Activated CD4-positive, alpha-beta memory T cell treated with anti-CD3 and anti-CD28 coated beads for 36 hours (primary cell): ENCODE measurements around the gene DLL3. TPM values are rescaled to one million over a fixed set of nuclear protein-coding genes. Genes with fewer than 3 reads are reported as not detected.
A peak's percentile ranks its signal among the peaks of the same experiment; 100 is the strongest.

Source experiments
- CTCF ChIA-PET: fragments of 350-600 bp; sonication (Branson Sonifier 250); formaldehyde crosslinking; loops from one replicate; lab custom pipeline; 2021; ENCODE audit warnings: antibody characterized with exemption, inconsistent platforms; lab: Charles Lee
- POLR2A ChIA-PET: fragments of 350-600 bp; sonication (Branson Sonifier 250); formaldehyde crosslinking; loops from one replicate; lab custom pipeline; 2021; ENCODE audit warnings: antibody characterized with exemption; lab: Charles Lee
- DNase-seq: peaks from one replicate; pipeline ENCODE4 v3.0.0-alpha.2; 2020
- H3K27ac Mint-ChIP-seq: one replicate; pipeline ENCODE4 v1.8.0; 2021; ENCODE audit warnings: mixed read lengths
- H3K27me3 Mint-ChIP-seq: one replicate; pipeline ENCODE4 v1.8.0; 2021; ENCODE audit warnings: mixed read lengths
- H3K36me3 Mint-ChIP-seq: one replicate; pipeline ENCODE4 v1.8.0; 2021; ENCODE audit warnings: mixed read lengths
- H3K4me1 Mint-ChIP-seq: one replicate; pipeline ENCODE4 v1.8.0; 2021; ENCODE audit warnings: low read depth, mixed read lengths
- H3K4me3 Mint-ChIP-seq: one replicate; pipeline ENCODE4 v1.8.0; 2021; ENCODE audit warnings: mild to moderate bottlenecking, mixed read lengths
- H3K9me3 Mint-ChIP-seq: one replicate; pipeline ENCODE4 v1.8.0; 2021; ENCODE audit warnings: mixed read lengths
- intact Hi-C: fragments of 100-400 bp; cut with micrococcal nuclease; formaldehyde crosslinking; loops from one replicate; pipeline ENCODE4 v1.15.1; 2023
- total RNA-seq, 2 experiments: library from RNA; stranded (reverse); gene quantifications; one replicate each; pipeline ENCODE4 v1.2.3, GENCODE V29; 2021

Gene DLL3
- total RNA-seq, 2 experiments from 2014 or later: 0.67 to 0.80 TPM

DNA sequence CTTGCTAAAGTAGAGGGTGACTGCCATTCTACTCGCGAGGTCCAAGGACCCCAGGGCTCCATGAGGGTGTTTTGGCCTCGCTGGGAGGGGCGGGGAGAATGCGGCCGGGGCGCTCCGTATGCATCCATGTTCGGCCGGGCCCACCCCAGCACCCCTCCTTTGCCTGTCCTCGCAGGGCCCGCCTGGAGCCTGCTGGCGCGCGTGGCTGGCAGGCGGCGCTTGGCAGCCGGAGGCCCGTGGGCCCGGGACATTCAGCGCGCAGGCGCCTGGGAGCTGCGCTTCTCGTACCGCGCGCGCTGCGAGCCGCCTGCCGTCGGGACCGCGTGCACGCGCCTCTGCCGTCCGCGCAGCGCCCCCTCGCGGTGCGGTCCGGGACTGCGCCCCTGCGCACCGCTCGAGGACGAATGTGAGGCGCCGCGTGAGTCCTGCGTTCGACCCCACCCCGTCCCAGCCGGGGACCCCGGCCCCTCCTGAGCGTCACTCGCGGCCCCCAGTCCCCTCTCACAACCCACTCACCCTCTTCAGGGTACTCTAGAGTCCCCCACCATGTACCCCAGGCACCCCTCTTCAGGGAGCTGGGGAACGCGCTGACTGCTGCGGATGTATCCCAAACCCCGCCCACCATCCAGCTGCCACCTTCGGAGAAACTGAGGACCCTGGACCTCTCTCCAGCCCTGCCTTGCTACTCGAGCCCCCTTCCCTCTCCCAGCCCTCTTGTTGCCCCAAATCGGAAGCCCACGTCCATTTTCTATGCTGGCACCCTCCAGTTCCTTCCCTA, 4.1 kb downstream of the DLL3 start:
- Mint-ChIP-seq H3K4me1 (peaks cover 33% of the 10 kb centered on the region), H3K27me3 (peaks cover 56% of the 10 kb centered on the region), H3K36me3 (peaks cover 1% of the 10 kb centered on the region), H3K4me3 (no peak overlapping the region), H3K27ac (no peak overlapping the region), H3K9me3 (no peaks in the 10 kb centered on the region)
- DNase-seq: peak; percentile 84
- ChIA-PET POLR2A (interaction anchor here (0.6 to 1.5 kb wide), 3 partner anchors 28 to 67 kb away, joined by 3 to 10 read pairs (median 5); partner anchors contain the start of genes RPS16 and SUPT5H), CTCF (interaction anchor here (0.6 to 1.7 kb wide), 20 partner anchors 8 to 1104 kb away, joined by 3 to 35 read pairs (median 4); partner anchors contain the start of genes EID2, SAMD4B, SELENOV and TIMM50)
- intact Hi-C loops: loop anchor here (2.0 kb wide), 1 partner anchor 62 kb away; no protein-coding TSS in a partner anchor

- DNase-seq: no peak
- Mint-ChIP-seq H3K36me3 (peaks cover 1% of the 10 kb centered on the region), H3K9me3 (no peaks in the 10 kb centered on the region), H3K27me3 (peaks cover 38% of the 10 kb centered on the region), H3K27ac (no peak overlapping the region), H3K4me1 (peaks cover 22% of the 10 kb centered on the region), H3K4me3 (peak overlapping the region; percentile 6)
- intact Hi-C loops: no loop called here
- CTCF ChIA-PET: interaction anchor here (2.0 to 4.2 kb wide), 2 partner anchors 9 to 66 kb away, joined by 7 to 19 read pairs; no protein-coding TSS in a partner anchor
- POLR2A ChIA-PET: interaction anchor here (2.2 kb wide), 1 partner anchor 71 kb away, joined by 6 read pairs; the partner anchor contains the start of gene RPS16
Observed at GRCh38 chr19:39506598-39506943, 7.8 kb downstream of the DLL3 start.

DNA sequence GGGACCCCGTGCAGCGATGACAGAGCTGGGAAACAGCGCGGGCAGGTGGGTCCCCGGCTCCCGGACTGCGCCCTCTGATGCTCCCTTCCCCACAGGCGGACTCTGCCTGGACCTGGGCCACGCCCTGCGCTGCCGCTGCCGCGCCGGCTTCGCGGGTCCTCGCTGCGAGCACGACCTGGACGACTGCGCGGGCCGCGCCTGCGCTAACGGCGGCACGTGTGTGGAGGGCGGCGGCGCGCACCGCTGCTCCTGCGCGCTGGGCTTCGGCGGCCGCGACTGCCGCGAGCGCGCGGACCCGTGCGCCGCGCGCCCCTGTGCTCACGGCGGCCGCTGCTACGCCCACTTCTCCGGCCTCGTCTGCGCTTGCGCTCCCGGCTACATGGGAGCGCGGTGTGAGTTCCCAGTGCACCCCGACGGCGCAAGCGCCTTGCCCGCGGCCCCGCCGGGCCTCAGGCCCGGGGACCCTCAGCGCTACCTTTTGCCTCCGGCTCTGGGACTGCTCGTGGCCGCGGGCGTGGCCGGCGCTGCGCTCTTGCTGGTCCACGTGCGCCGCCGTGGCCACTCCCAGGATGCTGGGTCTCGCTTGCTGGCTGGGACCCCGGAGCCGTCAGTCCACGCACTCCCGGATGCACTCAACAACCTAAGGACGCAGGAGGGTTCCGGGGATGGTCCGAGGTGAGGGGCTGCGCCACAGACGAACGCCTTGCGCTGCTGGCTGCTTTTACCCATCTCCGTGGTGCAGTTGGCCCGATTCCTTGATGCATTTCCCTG, 8.4 kb downstream of the DLL3 start:
- ChIA-PET POLR2A (interaction anchor here (0.6 to 2.2 kb wide), 2 partner anchors 12 to 72 kb away, joined by 3 to 6 read pairs; partner anchors contain the start of gene RPS16), CTCF (interaction anchor here (2.0 to 4.2 kb wide), 3 partner anchors 9 to 67 kb away, joined by 7 to 19 read pairs (median 9); partner anchors contain the start of gene EID2B)
- no peak overlapping the region for H3K27ac Mint-ChIP-seq
- peak overlapping the region; percentile 73 for H3K4me3 Mint-ChIP-seq
- H3K27me3 Mint-ChIP-seq: peaks cover 40% of the 10 kb centered on the region
- H3K4me1 Mint-ChIP-seq: peaks cover 22% of the 10 kb centered on the region
- intact Hi-C loops: no loop called here
- peak; percentile 70 for DNase-seq
- peaks cover 1% of the 10 kb centered on the region for H3K36me3 Mint-ChIP-seq
- no peaks in the 10 kb centered on the region for H3K9me3 Mint-ChIP-seq

- Mint-ChIP-seq H3K27me3 (peaks cover 43% of the 10 kb centered on the region), H3K9me3 (no peaks in the 10 kb centered on the region), H3K4me1 (peaks cover 22% of the 10 kb centered on the region), H3K36me3 (peaks cover 1% of the 10 kb centered on the region), H3K27ac (no peak overlapping the region), H3K4me3 (peak overlapping the region; percentile 73)
- DNase-seq: no peak
- ChIA-PET CTCF (interaction anchor here (1.4 to 4.2 kb wide), 4 partner anchors 10 to 67 kb away, joined by 3 to 19 read pairs (median 8); partner anchors contain the start of gene EID2B), POLR2A (interaction anchor here (0.6 to 2.2 kb wide), 3 partner anchors 11 to 72 kb away, joined by 3 to 6 read pairs (median 4); partner anchors contain the start of gene RPS16)
- intact Hi-C loops: no loop called here
Observed at GRCh38 chr19:39507715-39508364, 9.1 kb downstream of the DLL3 start.

- ChIA-PET POLR2A (interaction anchor here (0.6 kb wide), 1 partner anchor 31 kb away, joined by 4 read pairs; no protein-coding TSS in a partner anchor), CTCF (interaction anchor here (1.2 to 4.2 kb wide), 5 partner anchors 11 to 68 kb away, joined by 3 to 19 read pairs (median 6); partner anchors contain the start of gene EID2B)
- peaks cover 16% of the 10 kb centered on the region for H3K4me1 Mint-ChIP-seq
- intact Hi-C loops: no loop called here
- no peak for DNase-seq
- no peak overlapping the region for H3K4me3 Mint-ChIP-seq
- peaks cover 42% of the 10 kb centered on the region for H3K27me3 Mint-ChIP-seq
- H3K9me3 Mint-ChIP-seq: no peaks in the 10 kb centered on the region
- H3K36me3 Mint-ChIP-seq: no peaks in the 10 kb centered on the region
- H3K27ac Mint-ChIP-seq: peak overlapping the region; percentile 49
Observed at GRCh38 chr19:39508629-39509028, 9.9 kb downstream of the DLL3 start.

DNA sequence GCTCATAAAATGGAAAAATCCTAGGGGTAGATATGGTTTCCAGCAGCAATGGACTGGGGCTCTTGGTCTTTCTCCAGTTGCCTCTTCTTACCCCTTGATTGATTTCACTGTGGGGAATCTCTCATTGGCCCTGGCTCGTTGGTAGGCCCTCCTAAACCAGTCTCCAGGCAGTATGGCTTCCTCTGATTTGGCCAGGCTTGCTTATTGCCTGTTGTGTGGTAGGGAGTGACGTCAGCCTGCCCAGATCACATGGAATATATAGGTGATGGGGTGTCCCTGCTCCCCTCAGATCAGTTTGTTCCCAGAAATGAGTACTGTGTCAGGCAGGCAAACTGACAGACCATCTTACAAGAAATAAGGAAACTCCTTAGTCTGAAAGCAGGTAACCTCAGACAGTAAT, 10.5 kb downstream of the DLL3 start:
- H3K27ac Mint-ChIP-seq: no peak overlapping the region
- no peak for DNase-seq
- intact Hi-C loops: no loop called here
- no peaks in the 10 kb centered on the region for H3K36me3 Mint-ChIP-seq
- POLR2A ChIA-PET: no interaction called here
- peaks cover 16% of the 10 kb centered on the region for H3K4me1 Mint-ChIP-seq
- no peaks in the 10 kb centered on the region for H3K9me3 Mint-ChIP-seq
- CTCF ChIA-PET: interaction anchor here (1.2 to 4.2 kb wide), 4 partner anchors 11 to 69 kb away, joined by 3 to 19 read pairs (median 4); no protein-coding TSS in a partner anchor
- H3K4me3 Mint-ChIP-seq: no peak overlapping the region
- peaks cover 41% of the 10 kb centered on the region for H3K27me3 Mint-ChIP-seq

- intact Hi-C loops: no loop called here
- POLR2A ChIA-PET: interaction anchor here (0.6 kb wide), 1 partner anchor 15 kb away, joined by 3 read pairs; no protein-coding TSS in a partner anchor
- peaks cover 44% of the 10 kb centered on the region for H3K27me3 Mint-ChIP-seq
- H3K4me3 Mint-ChIP-seq: no peak overlapping the region
- no peaks in the 10 kb centered on the region for H3K36me3 Mint-ChIP-seq
- no peak for DNase-seq
- no peaks in the 10 kb centered on the region for H3K9me3 Mint-ChIP-seq
- H3K27ac Mint-ChIP-seq: no peak overlapping the region
- H3K4me1 Mint-ChIP-seq: peaks cover 11% of the 10 kb centered on the region
- CTCF ChIA-PET: interaction anchor here (0.6 to 2.7 kb wide), 2 partner anchors 10 to 225 kb away, joined by 4 to 16 read pairs; no protein-coding TSS in a partner anchor
Observed at GRCh38 chr19:39512988-39513387, 14.2 kb downstream of the DLL3 start.

DNA sequence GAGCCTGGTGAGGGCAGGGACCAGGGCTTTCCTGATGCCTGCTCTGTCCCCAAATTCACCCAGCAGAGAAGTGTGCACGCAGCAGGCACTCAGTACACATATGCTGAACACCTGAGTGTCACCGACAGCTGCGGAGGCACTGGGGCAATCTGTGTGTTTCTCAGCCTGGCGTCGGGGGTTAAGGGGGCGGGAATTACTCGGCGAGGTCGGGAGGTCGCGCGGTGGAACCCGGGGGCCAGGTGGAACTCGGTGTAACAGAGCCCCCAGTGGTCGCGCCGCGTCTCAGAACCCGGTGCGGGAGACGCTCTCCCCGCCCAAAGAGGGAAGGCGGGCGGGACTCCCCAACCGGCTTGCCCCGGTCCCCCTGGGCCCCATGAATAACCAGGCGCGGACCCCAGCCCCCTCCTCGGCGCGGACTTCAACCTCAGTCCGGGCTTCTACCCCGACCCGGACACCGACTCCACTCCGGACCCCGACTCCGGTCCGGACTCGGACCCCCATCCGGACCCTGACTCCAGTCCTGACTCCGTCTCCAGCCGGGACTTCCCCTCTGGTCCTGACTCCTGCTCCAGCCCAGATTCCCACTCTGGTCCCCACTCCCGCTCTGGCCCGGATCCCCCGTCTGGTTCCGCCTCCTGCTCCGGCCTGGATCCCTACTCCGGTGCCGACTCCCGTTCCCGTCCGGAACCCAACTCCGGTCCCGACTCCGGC, 16.2 kb downstream of the DLL3 start, which contains the start of gene SELENOV:
Gene SELENOV, plus strand, starts transcription at position 300 of the 711 bp plus-strand sequence. Its CDS starts 74 bp downstream, at position 374.
- DNase-seq: no peak
- POLR2A ChIA-PET: no interaction called here

DNA sequence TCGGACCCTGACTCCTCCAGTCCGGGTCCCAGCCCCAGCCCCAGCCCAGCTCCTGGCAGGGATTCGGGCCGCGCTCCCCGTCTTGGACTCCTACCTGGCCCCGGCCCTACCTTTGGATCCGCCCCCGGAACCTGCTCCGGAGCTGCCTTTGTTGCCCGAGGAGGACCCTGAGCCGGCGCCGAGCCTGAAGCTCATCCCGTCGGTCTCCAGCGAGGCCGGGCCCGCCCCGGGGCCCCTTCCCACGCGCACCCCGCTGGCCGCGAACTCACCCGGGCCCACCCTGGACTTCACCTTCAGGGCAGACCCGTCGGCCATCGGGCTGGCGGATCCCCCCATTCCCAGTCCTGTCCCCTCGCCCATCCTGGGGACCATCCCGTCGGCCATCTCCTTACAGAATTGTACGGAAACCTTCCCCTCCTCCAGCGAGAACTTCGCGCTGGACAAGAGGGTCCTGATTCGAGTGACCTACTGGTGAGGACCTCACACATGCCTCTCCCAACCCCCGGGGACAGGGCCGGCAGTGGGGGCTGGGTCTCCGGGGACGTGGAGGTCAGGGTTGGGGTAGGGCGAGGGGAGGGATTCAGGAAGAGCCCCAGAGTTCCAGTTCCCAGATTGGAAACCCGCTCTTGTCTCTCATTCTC, 16.9 kb downstream of the DLL3 start:
- no peaks in the 10 kb centered on the region for H3K36me3 Mint-ChIP-seq
- peaks cover 40% of the 10 kb centered on the region for H3K27me3 Mint-ChIP-seq
- no peaks in the 10 kb centered on the region for H3K9me3 Mint-ChIP-seq
- ChIA-PET POLR2A (no interaction called here), CTCF (interaction anchor here (1.2 to 1.4 kb wide), 2 partner anchors 17 to 76 kb away, joined by 4 to 6 read pairs; partner anchors contain the start of gene EID2B)
- peaks cover 9% of the 10 kb centered on the region for H3K4me1 Mint-ChIP-seq
- H3K27ac Mint-ChIP-seq: no peak overlapping the region
- peak; percentile 23 for DNase-seq
- intact Hi-C loops: no loop called here
- H3K4me3 Mint-ChIP-seq: peak overlapping the region; percentile 16

More for the DNA sequence above, 16.2 kb downstream of the DLL3 start, which contains the start of gene SELENOV:
- Mint-ChIP-seq H3K4me3 (peak within 1 kb of the TSS; percentile 43), H3K9me3 (no peaks in the 10 kb centered on the region), H3K27me3 (peaks cover 40% of the 10 kb centered on the region), H3K27ac (no peak within 1 kb of the TSS), H3K36me3 (no peaks in the 10 kb centered on the region), H3K4me1 (peaks cover 9% of the 10 kb centered on the region)
- CTCF ChIA-PET: interaction anchor here (1.2 to 2.7 kb wide), 4 partner anchors 10 to 75 kb away, joined by 3 to 16 read pairs (median 5); partner anchors contain the start of gene EID2B
- intact Hi-C loops: no loop called here

- no peak for DNase-seq
- Mint-ChIP-seq H3K4me3 (no peak overlapping the region), H3K9me3 (no peaks in the 10 kb centered on the region), H3K27ac (no peak overlapping the region), H3K27me3 (peaks cover 40% of the 10 kb centered on the region), H3K4me1 (peaks cover 9% of the 10 kb centered on the region), H3K36me3 (no peaks in the 10 kb centered on the region)
- ChIA-PET POLR2A (no interaction called here), CTCF (no interaction called here)
- intact Hi-C loops: no loop called here
Observed at GRCh38 chr19:39516270-39516669, 17.5 kb downstream of the DLL3 start.
